Measurements from ENCODE around the gene TTC23L. TPM values are rescaled to one million over a fixed set of nuclear protein-coding genes. Genes with fewer than 3 reads are reported as not detected.

TTC23L gene
- total and polyA plus RNA-seq, 2 of the 8 experiments (the other 6 are each of a cell fraction or from before 2014, with no cell fraction given) = 1.1 to 2.4 TPM

DNA sequence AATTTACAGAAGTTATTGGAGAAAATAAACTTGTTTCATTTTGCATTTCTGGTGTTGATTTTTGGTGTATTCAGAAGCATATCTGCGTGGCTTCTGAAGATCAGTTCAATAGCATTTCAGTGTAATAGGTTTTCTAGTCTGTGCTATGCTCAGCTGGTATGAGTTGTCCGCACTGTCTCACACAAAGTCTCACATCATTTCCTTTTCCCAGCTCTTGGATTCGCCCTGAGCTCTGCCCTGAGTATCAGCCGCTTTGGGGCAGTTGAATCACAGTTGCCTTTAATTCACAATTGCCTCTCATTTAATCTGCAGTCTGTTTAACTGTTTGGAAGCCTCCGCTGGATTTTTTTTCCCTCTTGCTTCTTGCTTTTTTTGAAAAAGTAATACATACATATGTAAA is 6.4 kb upstream of the TTC23L start:
- no peak overlapping the region for H3K4me2 ChIP-seq (ENCODE audit: insufficient read depth in 1 of 2, low read depth in 2 of 2, low read length in 2 of 2)

More for the DNA sequence above, 6.4 kb upstream of the TTC23L start:
- DNase-seq (ENCODE audit: low read depth in 1 of 2, low spot score in 2 of 2) (no peak), FAIRE-seq (no peak)
- Histone ChIP-seq H2BK20ac (ENCODE audit: low read length) (no peak overlapping the region), H4K20me1 (replicated peaks in 1 of 2; ENCODE audit: control insufficient read depth in 1 of 2, insufficient read depth in 2 of 2, low read length in 2 of 2) (no peaks in the 10 kb centered on the region), H3K4ac (replicated peaks; ENCODE audit: insufficient read length, low read depth, low read length) (no peak overlapping the region), H4K8ac (ENCODE audit: extremely low read depth, insufficient read depth, low read length) (no peak overlapping the region), H2BK120ac (replicated peaks; ENCODE audit: low read depth, low read length) (no peak overlapping the region), H3K23ac (ENCODE audit: insufficient read length) (no peak overlapping the region), H2BK5ac (ENCODE audit: low read depth, low read length) (no peak overlapping the region), H3K23me2 (ENCODE audit: low read depth, low read length) (no peaks in the 10 kb centered on the region), H3K4me1 (replicated peaks in 1 of 4; ENCODE audit: control insufficient read depth in 3 of 4, insufficient read depth in 4 of 4, low read length in 3 of 4) (no peaks in the 10 kb centered on the region), H2BK15ac (ENCODE audit: low read length) (no peak overlapping the region), H3K36me3 (ENCODE audit: control insufficient read depth in 2 of 4, insufficient read depth in 4 of 4, low read length in 3 of 4) (peaks cover 6 to 54% (median 36%) of the 10 kb centered on the region in 4 experiments), H3K14ac (ENCODE audit: insufficient read length) (no peak overlapping the region), H3K56ac (replicated peaks; ENCODE audit: insufficient read length, low read depth, low read length) (no peak overlapping the region), H3K27me3 (replicated peaks in 1 of 4; ENCODE audit: control insufficient read depth in 3 of 4, extremely low read depth in 1 of 4, insufficient read depth in 3 of 4, low read length in 3 of 4) (no peaks in the 10 kb centered on the region), H3K4me3 (ENCODE audit: extremely low read depth in 1 of 4, insufficient read depth in 2 of 4, low read depth in 3 of 4, low read length in 4 of 4) (no peak overlapping the region), H2BK12ac (ENCODE audit: low read depth, low read length) (no peak overlapping the region), H3K18ac (ENCODE audit: extremely low read depth, low read length) (no peak overlapping the region), H3K79me2 (ENCODE audit: control insufficient read depth in 1 of 2, insufficient read depth in 2 of 2, low read length in 2 of 2) (no peaks in the 10 kb centered on the region), H3K27ac (ENCODE audit: low read depth, low read length) (no peak overlapping the region), H3K79me1 (ENCODE audit: low read depth, low read length) (no peaks in the 10 kb centered on the region), H4K91ac (replicated peaks; ENCODE audit: insufficient read length, low read length) (no peak overlapping the region), H4K5ac (ENCODE audit: insufficient read length, low read depth, low read length) (no peak overlapping the region), H2AFZ (ENCODE audit: low read length) (no peak overlapping the region), H2AK5ac (ENCODE audit: low read depth, low read length) (no peak overlapping the region), H3K9ac (replicated peaks in 1 of 4; ENCODE audit: extremely low read depth in 1 of 4, low read depth in 3 of 4, low read length in 3 of 4) (no peak overlapping the region), H3K9me3 (ENCODE audit: insufficient read depth in 2 of 2, low read depth in 1 of 2, low read length in 1 of 2) (peaks cover 2 to 3% of the 10 kb centered on the region in 2 experiments; a peak in 2 of 4 replicates)
- WGBS, 2 experiments (ENCODE audit: extremely low coverage in 1 of 2, insufficient coverage in 1 of 2, insufficient read length in 1 of 2, insufficient replicate concordance in 2 of 2, low coverage in 1 of 2, low lambda C conversion rate in 2 of 2, missing lambda C conversion rate in 1 of 2) = 92% methylated on average over 5 of the region's 5 CpGs; no CpG with 5 or more reads in 1 of the 2 experiments
- TF ChIP-seq BRCA1 (IDR thresholded peaks at IDR 0.05; ENCODE audit: low read depth, low read length) (no peak), ASH2L (IDR thresholded peaks at IDR 0.05; ENCODE audit: low read length) (no peak), SP4 (IDR thresholded peaks at IDR 0.05; ENCODE audit: low read length) (no peak), SIN3A (conservative IDR thresholded peaks at IDR 0.05 in 1 of 2, IDR thresholded peaks at IDR 0.05 in 1 of 2; ENCODE audit: low read depth in 1 of 2, low read length in 2 of 2) (no peak)
- TF ChIP-seq, protein P1, sequence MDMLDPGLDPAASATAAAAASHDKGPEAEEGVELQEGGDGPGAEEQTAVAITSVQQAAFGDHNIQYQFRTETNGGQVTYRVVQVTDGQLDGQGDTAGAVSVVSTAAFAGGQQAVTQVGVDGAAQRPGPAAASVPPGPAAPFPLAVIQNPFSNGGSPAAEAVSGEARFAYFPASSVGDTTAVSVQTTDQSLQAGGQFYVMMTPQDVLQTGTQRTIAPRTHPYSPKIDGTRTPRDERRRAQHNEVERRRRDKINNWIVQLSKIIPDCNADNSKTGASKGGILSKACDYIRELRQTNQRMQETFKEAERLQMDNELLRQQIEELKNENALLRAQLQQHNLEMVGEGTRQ (IDR thresholded peaks at IDR 0.05; ENCODE audit: low read length) = no peak
- CTCF ChIA-PET (ENCODE audit: partially characterized antibody) = interaction anchor here (0.8 to 1.5 kb wide), 3 partner anchors 66 to 309 kb away, joined by 3 read pairs; no protein-coding TSS in a partner anchor
- POLR2A ChIA-PET (ENCODE audit: partially characterized antibody) = interaction anchor here (0.9 kb wide), 1 partner anchor 57 kb away, joined by 3 read pairs; no protein-coding TSS in a partner anchor

All from H1 (cell line).